T-cell (primary cell): ENCODE data around the gene POU4F3. TPM values are rescaled to one million over a fixed set of nuclear protein-coding genes. Genes with fewer than 3 reads are reported as not detected.

Experiments
- ATAC-seq, 4 experiments: fragments of 200-7000 bp in 3 of 4; fragments of 150-1000 bp in 1 of 4; cut with Tn5 transposase; replicated peaks in 1 of 4; 1 replicate in 3 of 4; 2 replicates in 1 of 4; pipeline ENCODE4 v1.10.0; 2021; ENCODE audit warnings: moderate library complexity in 3 of 4, mild to moderate bottlenecking in 2 of 4, moderate number of reproducible peaks in 1 of 4
- CTCF ChIA-PET, 2 donors: fragments of 300-600 bp; sonication (Branson Sonifier 250); formaldehyde crosslinking; loops; one replicate each; lab custom pipeline; 2022; ENCODE audit warnings: antibody characterized with exemption in 2 of 2; lab: Charles Lee
- POLR2A ChIA-PET, 2 donors: fragments of 300-600 bp; sonication (Branson Sonifier 250); formaldehyde crosslinking; loops; one replicate each; lab custom pipeline; 2022; ENCODE audit warnings: antibody characterized with exemption in 2 of 2; lab: Charles Lee
- DNase-seq, 35 experiments: peaks; one replicate each; pipeline versions ENCODE4 v3.0.0 to v3.0.0-alpha.2; 2013 to 2023
- H3K27ac ChIP-seq: one replicate; pipeline ENCODE4 v1.5.1; 2013; ENCODE audit warnings: low read length
- H3K27me3 ChIP-seq, 2 experiments: replicated peaks in 1 of 2; 1 replicate in 1 of 2; 2 replicates in 1 of 2; pipeline versions ENCODE4 v1.6.1 to v1.7.0; 2013; ENCODE audit warnings: low read length in 1 of 2, mixed read lengths in 1 of 2; ENCODE audit not compliant: control insufficient read depth in 2 of 2, insufficient read depth in 2 of 2; ENCODE audit errors: extremely low read depth in 1 of 2
- H3K36me3 ChIP-seq, 2 donors: 1 replicate in 1 of 2; 2 replicates in 1 of 2; pipeline versions ENCODE4 v1.6.1 to v1.7.0; 2013; ENCODE audit warnings: low read length in 1 of 2; ENCODE audit not compliant: control insufficient read depth in 2 of 2, insufficient read depth in 1 of 2; ENCODE audit errors: extremely low read depth in 1 of 2
- H3K4me1 ChIP-seq, 2 experiments: 1 replicate in 1 of 2; 2 replicates in 1 of 2; pipeline versions ENCODE4 v1.6.1 to v1.7.0; 2013; ENCODE audit warnings: low read length in 2 of 2, mixed read lengths in 1 of 2; ENCODE audit not compliant: insufficient read depth in 2 of 2, control insufficient read depth in 1 of 2; ENCODE audit errors: extremely low read depth in 1 of 2
- H3K4me3 ChIP-seq, 2 donors: 1 replicate in 1 of 2; 2 replicates in 1 of 2; pipeline versions ENCODE4 v1.5.1 to v1.7.0; 2013; ENCODE audit warnings: mild to moderate bottlenecking in 2 of 2, low read length in 1 of 2, moderate library complexity in 1 of 2; ENCODE audit not compliant: control insufficient read depth in 1 of 2; ENCODE audit errors: extremely low read depth in 1 of 2
- H3K9me3 ChIP-seq: 2 replicates; pipeline ENCODE4 v1.7.0; 2013
- H3K27ac Mint-ChIP-seq, 2 donors: one replicate each; pipeline ENCODE4 v1.8.0; 2020 to 2021; ENCODE audit warnings: mild to moderate bottlenecking in 2 of 2, mixed read lengths in 2 of 2
- H3K27me3 Mint-ChIP-seq, 2 donors: one replicate each; pipeline ENCODE4 v1.8.0; 2021 to 2022; ENCODE audit warnings: mixed read lengths in 2 of 2
- H3K36me3 Mint-ChIP-seq: one replicate; pipeline ENCODE4 v1.8.0; 2021; ENCODE audit warnings: mixed read lengths
- H3K4me1 Mint-ChIP-seq, 3 donors: one replicate each; pipeline ENCODE4 v1.8.0; 2020 to 2022; ENCODE audit warnings: mixed read lengths in 3 of 3, mild to moderate bottlenecking in 1 of 3
- H3K4me3 Mint-ChIP-seq, 3 donors: one replicate each; pipeline ENCODE4 v1.8.0; 2020 to 2022; ENCODE audit warnings: mild to moderate bottlenecking in 3 of 3, mixed read lengths in 3 of 3, moderate library complexity in 3 of 3
- H3K9me3 Mint-ChIP-seq, 3 donors: one replicate each; pipeline ENCODE4 v1.8.0; 2020 to 2022; ENCODE audit warnings: mixed read lengths in 3 of 3
- WGBS: methylation state at CpG from one replicate; pipeline ENCODE4 v1.1.5; 2013; ENCODE audit warnings: missing lambda C conversion rate; ENCODE audit not compliant: insufficient coverage; 5-methylcytosine and 5-hydroxymethylcytosine counted together
- total RNA-seq, 35 experiments: library from RNA in 6 of 35; stranded (reverse) in 6 of 35; fragments of 120-200 nt in 1 of 35; gene quantifications; one replicate each; pipeline versions ENCODE4 v1.2.1 to v1.2.4 and lab custom pipeline; 2013 to 2026

POU4F3 gene
- total RNA-seq, 5 donors from 2014 or later (not counting 1 experiment from before 2014, with no cell fraction given): 0.10 to 0.19 TPM; not detected in 3

GRCh38 chr5:146342882-146343865 lies 4.5 kb downstream of the POU4F3 start:
- no peak for ATAC-seq
- H3K4me3 ChIP-seq: peak overlapping the region in 1 of 2 donors; percentile 17
- no peaks in the 10 kb centered on the region for H3K36me3 ChIP-seq
- H3K9me3 Mint-ChIP-seq: no peaks in the 10 kb centered on the region
- peaks cover 14 to 25% (median 24%) of the 10 kb centered on the region in 3 donors for H3K4me1 Mint-ChIP-seq
- WGBS: 7% methylated on average over 25 of the region's 46 CpGs
- H3K36me3 Mint-ChIP-seq: peaks cover 3% of the 10 kb centered on the region
- H3K27ac ChIP-seq: no peak overlapping the region
- DNase-seq: no peak
- H3K4me3 Mint-ChIP-seq: peak overlapping the region in 1 of 3 donors; percentile 70
- no peaks in the 10 kb centered on the region for H3K9me3 ChIP-seq
- ChIA-PET POLR2A (no interaction called here), CTCF (no interaction called here)
- H3K27me3 Mint-ChIP-seq: peaks cover 71 to 88% of the 10 kb centered on the region in 2 donors
- no peak overlapping the region for H3K27ac Mint-ChIP-seq
- peaks cover 18 to 82% of the 10 kb centered on the region in 2 experiments for H3K27me3 ChIP-seq
- peaks cover 0 to 12% of the 10 kb centered on the region in 2 experiments for H3K4me1 ChIP-seq

- H3K4me1 Mint-ChIP-seq: peaks cover 11 to 25% (median 23%) of the 10 kb centered on the region in 3 donors
- Histone ChIP-seq H3K4me3 (peak overlapping the region in 1 of 2 donors; percentile 7), H3K36me3 (no peaks in the 10 kb centered on the region), H3K9me3 (no peaks in the 10 kb centered on the region), H3K27me3 (peaks cover 18 to 77% of the 10 kb centered on the region in 2 experiments), H3K4me1 (peaks cover 0 to 12% of the 10 kb centered on the region in 2 experiments), H3K27ac (no peak overlapping the region)
- ChIA-PET CTCF (no interaction called here), POLR2A (no interaction called here)
- DNase-seq (no peak), ATAC-seq (no peak)
- 10% methylated on average over 19 of the region's 31 CpGs for WGBS
- peaks cover 73 to 85% of the 10 kb centered on the region in 2 donors for H3K27me3 Mint-ChIP-seq
- H3K27ac Mint-ChIP-seq: no peak overlapping the region
- peak overlapping the region; percentile 25 to 70 (median 44) for H3K4me3 Mint-ChIP-seq
- H3K36me3 Mint-ChIP-seq: peaks cover 3% of the 10 kb centered on the region
- no peaks in the 10 kb centered on the region for H3K9me3 Mint-ChIP-seq
These were observed 5.8 kb downstream of the POU4F3 start for GRCh38 chr5:146344155-146345118.

GRCh38 chr5:146345240-146345577 lies 6.6 kb downstream of the POU4F3 start:
- no peak overlapping the region for H3K27ac Mint-ChIP-seq
- ChIA-PET POLR2A (no interaction called here), CTCF (no interaction called here)
- no peak for ATAC-seq
- no peaks in the 10 kb centered on the region for H3K36me3 ChIP-seq
- H3K27me3 ChIP-seq: peaks cover 15 to 69% of the 10 kb centered on the region in 2 experiments
- whole genome bisulfite sequencing: 20% methylated on average over 1 of the region's 12 CpGs
- peaks cover 0 to 12% of the 10 kb centered on the region in 2 experiments for H3K4me1 ChIP-seq
- no peaks in the 10 kb centered on the region for H3K9me3 Mint-ChIP-seq
- H3K4me3 Mint-ChIP-seq: peak overlapping the region in 1 of 3 donors; percentile 70
- H3K27ac ChIP-seq: no peak overlapping the region
- H3K9me3 ChIP-seq: no peaks in the 10 kb centered on the region
- no peak for DNase-seq
- H3K36me3 Mint-ChIP-seq: peaks cover 3% of the 10 kb centered on the region
- no peak overlapping the region for H3K4me3 ChIP-seq
- peaks cover 7 to 25% (median 21%) of the 10 kb centered on the region in 3 donors for H3K4me1 Mint-ChIP-seq
- H3K27me3 Mint-ChIP-seq: peaks cover 66 to 77% of the 10 kb centered on the region in 2 donors

- ChIA-PET POLR2A (no interaction called here), CTCF (no interaction called here)
- ATAC-seq: no peak
- no peak overlapping the region for H3K27ac Mint-ChIP-seq
- Histone ChIP-seq H3K9me3 (no peaks in the 10 kb centered on the region), H3K27ac (no peak overlapping the region), H3K4me1 (peaks cover 0 to 12% of the 10 kb centered on the region in 2 experiments), H3K4me3 (no peak overlapping the region), H3K27me3 (peaks cover 10 to 64% of the 10 kb centered on the region in 2 experiments), H3K36me3 (no peaks in the 10 kb centered on the region)
- peak overlapping the region in 2 of 3 donors; percentile 43 to 70 for H3K4me3 Mint-ChIP-seq
- WGBS: 6% methylated on average over 75 of the region's 76 CpGs
- H3K9me3 Mint-ChIP-seq: no peaks in the 10 kb centered on the region
- peaks cover 3% of the 10 kb centered on the region for H3K36me3 Mint-ChIP-seq
- DNase-seq: no peak
- peaks cover 7 to 23% (median 21%) of the 10 kb centered on the region in 3 donors for H3K4me1 Mint-ChIP-seq
- peaks cover 65 to 75% of the 10 kb centered on the region in 2 donors for H3K27me3 Mint-ChIP-seq
These were observed 7.1 kb downstream of the POU4F3 start for GRCh38 chr5:146345578-146346366.

- no peaks in the 10 kb centered on the region for H3K4me1 ChIP-seq
- H3K27ac Mint-ChIP-seq: no peak overlapping the region
- no peaks in the 10 kb centered on the region for H3K36me3 Mint-ChIP-seq
- DNase-seq: no peak
- H3K4me3 Mint-ChIP-seq: no peak overlapping the region
- peaks cover 0 to 9% of the 10 kb centered on the region in 2 experiments for H3K27me3 ChIP-seq
- no peaks in the 10 kb centered on the region for H3K9me3 Mint-ChIP-seq
- H3K27ac ChIP-seq: no peak overlapping the region
- H3K4me3 ChIP-seq: no peak overlapping the region
- POLR2A ChIA-PET: interaction anchor here in 1 of 2 donors (0.7 kb wide), 1 partner anchor 585 kb away, joined by 3 read pairs; no protein-coding TSS in a partner anchor
- H3K4me1 Mint-ChIP-seq: no peaks in the 10 kb centered on the region
- H3K9me3 ChIP-seq: no peaks in the 10 kb centered on the region
- H3K27me3 Mint-ChIP-seq: peaks cover 16% of the 10 kb centered on the region in 2 donors
- no peak for ATAC-seq
- no peaks in the 10 kb centered on the region for H3K36me3 ChIP-seq
- CTCF ChIA-PET: no interaction called here
These were observed 18.5 kb downstream of the POU4F3 start for GRCh38 chr5:146357126-146357525.
